ENCODE data around the gene CAPN10. TPM values are rescaled to one million over a fixed set of nuclear protein-coding genes. Genes with fewer than 3 reads are reported as not detected.
A peak's percentile ranks its signal among the peaks of the same experiment; 100 is the strongest.

Gene CAPN10
- total RNA-seq, 1 donor from 2014 or later = 47.8 TPM

DNA sequence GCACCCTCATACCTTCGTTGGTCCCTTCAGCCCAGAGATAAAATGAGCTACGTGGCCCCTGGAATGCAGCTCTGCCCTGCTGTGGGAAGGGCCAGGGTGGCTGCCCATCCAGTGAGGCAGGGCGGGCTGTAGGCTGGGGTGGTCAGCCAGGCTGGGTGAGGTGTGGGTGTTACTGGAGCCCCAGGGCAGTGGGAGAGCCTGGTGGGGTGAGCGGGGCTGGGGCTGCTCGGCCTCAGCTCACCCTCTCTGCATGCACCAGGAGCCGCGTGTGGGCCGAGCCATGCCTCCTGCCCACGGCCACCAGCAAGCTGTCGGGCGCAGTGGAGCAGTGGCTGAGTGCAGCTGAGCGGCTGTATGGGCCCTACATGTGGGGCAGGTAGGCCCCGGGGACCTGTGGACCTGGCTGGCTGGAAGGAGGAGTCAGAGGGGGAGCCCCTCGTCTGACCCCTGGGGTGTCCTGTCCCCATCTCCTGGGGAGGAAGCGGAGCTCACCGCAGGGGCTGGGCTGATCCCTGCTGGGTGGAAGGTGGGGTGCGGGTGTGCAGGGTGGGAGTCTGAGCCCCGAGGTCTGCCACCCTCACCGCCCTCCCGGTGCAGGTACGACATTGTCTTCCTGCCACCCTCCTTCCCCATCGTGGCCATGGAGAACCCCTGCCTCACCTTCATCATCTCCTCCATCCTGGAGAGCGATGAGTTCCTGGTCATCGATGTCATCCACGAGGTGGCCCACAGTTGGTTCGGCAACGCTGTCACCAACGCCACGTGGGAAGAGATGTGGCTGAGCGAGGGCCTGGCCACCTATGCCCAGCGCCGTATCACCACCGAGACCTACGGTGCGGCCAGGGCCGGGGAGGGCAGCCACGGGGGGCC, 12.8 kb upstream of the CAPN10 start:
- peaks cover 3% of the 10 kb centered on the region for H3K4me1 Mint-ChIP-seq (ENCODE audit: unreplicated experiment)
- H3K9me3 Mint-ChIP-seq (ENCODE audit: unreplicated experiment) = no peaks in the 10 kb centered on the region
- peak; percentile 3 for DNase-seq (ENCODE audit: low spot score)
- H3K27ac Mint-ChIP-seq (ENCODE audit: unreplicated experiment) = no peak overlapping the region
- no peak overlapping the region for H3K4me3 Mint-ChIP-seq (ENCODE audit: unreplicated experiment)
- H3K36me3 Mint-ChIP-seq (ENCODE audit: low read depth, unreplicated experiment) = no peaks in the 10 kb centered on the region
- TF ChIP-seq, protein P1, sequence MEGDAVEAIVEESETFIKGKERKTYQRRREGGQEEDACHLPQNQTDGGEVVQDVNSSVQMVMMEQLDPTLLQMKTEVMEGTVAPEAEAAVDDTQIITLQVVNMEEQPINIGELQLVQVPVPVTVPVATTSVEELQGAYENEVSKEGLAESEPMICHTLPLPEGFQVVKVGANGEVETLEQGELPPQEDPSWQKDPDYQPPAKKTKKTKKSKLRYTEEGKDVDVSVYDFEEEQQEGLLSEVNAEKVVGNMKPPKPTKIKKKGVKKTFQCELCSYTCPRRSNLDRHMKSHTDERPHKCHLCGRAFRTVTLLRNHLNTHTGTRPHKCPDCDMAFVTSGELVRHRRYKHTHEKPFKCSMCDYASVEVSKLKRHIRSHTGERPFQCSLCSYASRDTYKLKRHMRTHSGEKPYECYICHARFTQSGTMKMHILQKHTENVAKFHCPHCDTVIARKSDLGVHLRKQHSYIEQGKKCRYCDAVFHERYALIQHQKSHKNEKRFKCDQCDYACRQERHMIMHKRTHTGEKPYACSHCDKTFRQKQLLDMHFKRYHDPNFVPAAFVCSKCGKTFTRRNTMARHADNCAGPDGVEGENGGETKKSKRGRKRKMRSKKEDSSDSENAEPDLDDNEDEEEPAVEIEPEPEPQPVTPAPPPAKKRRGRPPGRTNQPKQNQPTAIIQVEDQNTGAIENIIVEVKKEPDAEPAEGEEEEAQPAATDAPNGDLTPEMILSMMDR (IDR thresholded peaks at IDR 0.05; ENCODE audit: unreplicated experiment) = no peak
- peaks cover 9% of the 10 kb centered on the region for H3K27me3 Mint-ChIP-seq (ENCODE audit: unreplicated experiment)

DNA sequence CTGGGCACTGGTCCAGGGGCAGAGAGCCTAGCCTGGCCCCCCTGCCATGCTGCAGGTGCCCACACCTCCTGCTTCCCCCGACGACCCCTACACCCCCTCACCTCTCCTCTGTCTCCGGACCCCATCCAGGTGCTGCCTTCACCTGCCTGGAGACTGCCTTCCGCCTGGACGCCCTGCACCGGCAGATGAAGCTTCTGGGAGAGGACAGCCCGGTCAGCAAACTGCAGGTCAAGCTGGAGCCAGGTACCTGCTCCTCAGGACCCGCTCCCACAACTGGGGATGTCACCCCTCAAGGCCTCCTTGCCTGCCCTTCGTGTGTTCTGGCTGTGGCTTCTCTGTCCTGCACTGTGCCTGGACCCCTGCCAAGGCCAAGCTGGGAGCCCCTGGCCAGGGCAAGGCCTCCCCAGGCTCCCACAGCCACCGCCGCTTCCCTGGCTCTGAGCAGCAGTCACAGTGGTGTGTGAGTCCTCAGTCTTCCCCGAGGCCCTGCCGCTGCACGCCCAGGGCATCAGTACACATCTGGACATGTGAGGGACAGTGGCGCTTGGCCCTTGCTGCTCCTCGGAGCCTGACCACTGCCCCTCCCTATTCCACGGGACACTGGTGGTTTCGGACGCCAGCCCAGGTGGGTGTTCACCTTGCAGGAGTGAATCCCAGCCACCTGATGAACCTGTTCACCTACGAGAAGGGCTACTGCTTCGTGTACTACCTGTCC, 12.0 kb upstream of the CAPN10 start:
- Mint-ChIP-seq H3K27ac (ENCODE audit: unreplicated experiment) (no peak overlapping the region), H3K27me3 (ENCODE audit: unreplicated experiment) (peaks cover 5% of the 10 kb centered on the region), H3K4me3 (ENCODE audit: unreplicated experiment) (no peak overlapping the region), H3K4me1 (ENCODE audit: unreplicated experiment) (peaks cover 3% of the 10 kb centered on the region), H3K36me3 (ENCODE audit: low read depth, unreplicated experiment) (no peaks in the 10 kb centered on the region), H3K9me3 (ENCODE audit: unreplicated experiment) (no peaks in the 10 kb centered on the region)
- TF ChIP-seq, protein P1 (IDR thresholded peaks at IDR 0.05; ENCODE audit: unreplicated experiment) = no peak
- DNase-seq (ENCODE audit: low spot score) = peak; percentile 4

DNA sequence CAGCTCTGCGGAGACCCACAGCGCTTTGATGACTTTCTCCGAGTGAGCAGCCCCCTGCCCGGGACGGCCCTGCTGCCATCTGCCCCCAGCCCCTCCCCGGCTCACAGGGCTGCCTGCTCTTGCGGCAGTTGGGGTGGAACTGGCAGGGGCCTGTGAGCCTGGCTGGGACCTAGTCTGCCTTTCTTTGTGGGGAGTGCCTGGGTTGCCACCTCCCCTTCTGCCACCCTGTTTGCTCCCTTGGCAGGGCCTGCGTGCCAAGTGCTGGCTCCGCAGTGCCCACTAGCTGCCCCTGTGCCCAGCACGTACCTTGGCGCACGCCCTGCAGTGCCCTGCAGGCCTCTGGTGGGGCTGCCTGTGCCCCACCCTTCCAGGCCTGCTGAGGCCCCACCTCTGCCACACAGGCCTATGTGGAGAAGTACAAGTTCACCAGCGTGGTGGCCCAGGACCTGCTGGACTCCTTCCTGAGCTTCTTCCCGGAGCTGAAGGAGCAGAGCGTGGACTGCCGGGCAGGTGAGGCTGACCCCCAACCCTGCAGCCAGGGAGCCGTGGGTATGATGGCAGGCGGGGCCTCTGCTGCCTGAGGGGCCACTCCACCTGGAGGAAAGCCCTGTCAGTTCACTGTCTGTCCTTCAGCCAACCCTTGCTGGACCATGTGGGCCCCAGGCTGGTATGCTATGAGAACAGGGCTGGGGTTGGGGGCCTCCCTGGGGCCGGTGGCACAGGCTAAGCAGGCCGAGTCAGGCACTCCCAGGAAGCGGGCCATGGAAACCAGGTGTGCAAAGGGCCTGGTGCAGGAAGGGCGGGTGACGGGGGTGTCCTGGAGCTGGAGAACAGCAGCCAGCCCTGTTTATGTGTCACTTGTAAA, 11.2 kb upstream of the CAPN10 start:
- Mint-ChIP-seq H3K4me1 (ENCODE audit: unreplicated experiment) (peaks cover 6% of the 10 kb centered on the region), H3K27me3 (ENCODE audit: unreplicated experiment) (peaks cover 8% of the 10 kb centered on the region), H3K9me3 (ENCODE audit: unreplicated experiment) (peaks cover 2% of the 10 kb centered on the region), H3K27ac (ENCODE audit: unreplicated experiment) (no peak overlapping the region), H3K4me3 (ENCODE audit: unreplicated experiment) (no peak overlapping the region), H3K36me3 (ENCODE audit: low read depth, unreplicated experiment) (peaks cover 5% of the 10 kb centered on the region)
- TF ChIP-seq, protein P1 (IDR thresholded peaks at IDR 0.05; ENCODE audit: unreplicated experiment) = no peak
- no peak for DNase-seq (ENCODE audit: low spot score)

DNA sequence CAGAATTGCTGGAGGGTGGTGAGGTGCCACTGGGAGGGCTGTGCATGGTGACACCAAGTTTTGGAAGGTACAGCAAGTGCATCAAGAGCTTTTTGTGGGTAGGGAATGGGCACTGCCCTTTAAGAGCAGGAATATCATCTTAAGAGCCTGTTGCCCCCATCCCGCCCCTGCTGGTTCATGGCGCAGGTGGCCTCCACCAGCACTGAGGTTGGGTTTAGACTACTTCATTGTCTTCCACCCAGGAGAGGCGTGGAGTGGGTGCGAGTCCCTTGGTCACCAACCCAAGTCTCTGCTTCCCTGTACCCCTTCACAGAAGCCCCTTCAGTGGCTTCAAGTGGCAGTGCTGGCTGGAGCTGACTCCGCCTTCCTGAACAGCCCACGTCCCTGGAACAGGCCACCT, 10.5 kb upstream of the CAPN10 start:
- Mint-ChIP-seq H3K4me1 (ENCODE audit: unreplicated experiment) (peaks cover 7% of the 10 kb centered on the region), H3K27ac (ENCODE audit: unreplicated experiment) (no peak overlapping the region), H3K4me3 (ENCODE audit: unreplicated experiment) (no peak overlapping the region), H3K36me3 (ENCODE audit: low read depth, unreplicated experiment) (peaks cover 11% of the 10 kb centered on the region), H3K9me3 (ENCODE audit: unreplicated experiment) (peaks cover 4% of the 10 kb centered on the region), H3K27me3 (ENCODE audit: unreplicated experiment) (peaks cover 5% of the 10 kb centered on the region)
- DNase-seq (ENCODE audit: low spot score) = no peak
- TF ChIP-seq, protein P1 (IDR thresholded peaks at IDR 0.05; ENCODE audit: unreplicated experiment) = no peak
